ENCODE results near the gene FKBP7. TPM values are rescaled to one million over a fixed set of nuclear protein-coding genes. Genes with fewer than 3 reads are reported as not detected.

Gene FKBP7
- total and polyA plus RNA-seq, 12 donors = 5.3 to 18.0 (median 8.6) TPM

DNA sequence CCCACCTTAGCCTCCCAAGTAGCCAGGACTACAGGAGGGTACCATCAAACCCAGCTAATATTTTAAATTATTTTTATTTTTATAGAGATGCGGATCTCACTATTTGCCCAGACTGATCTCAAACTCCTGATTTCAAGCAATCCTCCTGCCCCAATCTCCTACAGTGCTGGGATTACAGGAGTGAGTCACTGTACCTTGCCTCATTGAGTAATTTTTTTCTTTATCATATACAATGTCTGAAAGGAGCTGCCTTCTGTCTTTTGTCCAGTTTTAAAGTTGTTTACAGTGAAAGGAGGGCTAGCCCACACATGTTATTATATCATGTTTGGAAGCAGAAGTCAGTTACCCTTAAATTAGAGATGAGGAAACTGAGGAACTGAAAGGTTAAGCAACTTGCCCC lies 60.0 kb downstream of the FKBP7 start:
- 93 to 100% (median 98%) methylated on average over 1 of the region's 1 CpG for WGBS, 4 donors
- Histone ChIP-seq H3K9me3 (replicated peaks in 1 of 3) (no peaks in the 10 kb centered on the region), H3K27ac (no peak overlapping the region), H3K27me3 (no peaks in the 10 kb centered on the region), H3K4me3 (no peak overlapping the region), H3K36me3 (replicated peaks in 1 of 2) (no peaks in the 10 kb centered on the region), H3K4me1 (replicated peaks in 1 of 2) (peaks cover 0 to 15% of the 10 kb centered on the region in 2 donors)
- TF ChIP-seq POLR2A (IDR thresholded peaks at IDR 0.05) = no peak
- TF ChIP-seq, protein P1, sequence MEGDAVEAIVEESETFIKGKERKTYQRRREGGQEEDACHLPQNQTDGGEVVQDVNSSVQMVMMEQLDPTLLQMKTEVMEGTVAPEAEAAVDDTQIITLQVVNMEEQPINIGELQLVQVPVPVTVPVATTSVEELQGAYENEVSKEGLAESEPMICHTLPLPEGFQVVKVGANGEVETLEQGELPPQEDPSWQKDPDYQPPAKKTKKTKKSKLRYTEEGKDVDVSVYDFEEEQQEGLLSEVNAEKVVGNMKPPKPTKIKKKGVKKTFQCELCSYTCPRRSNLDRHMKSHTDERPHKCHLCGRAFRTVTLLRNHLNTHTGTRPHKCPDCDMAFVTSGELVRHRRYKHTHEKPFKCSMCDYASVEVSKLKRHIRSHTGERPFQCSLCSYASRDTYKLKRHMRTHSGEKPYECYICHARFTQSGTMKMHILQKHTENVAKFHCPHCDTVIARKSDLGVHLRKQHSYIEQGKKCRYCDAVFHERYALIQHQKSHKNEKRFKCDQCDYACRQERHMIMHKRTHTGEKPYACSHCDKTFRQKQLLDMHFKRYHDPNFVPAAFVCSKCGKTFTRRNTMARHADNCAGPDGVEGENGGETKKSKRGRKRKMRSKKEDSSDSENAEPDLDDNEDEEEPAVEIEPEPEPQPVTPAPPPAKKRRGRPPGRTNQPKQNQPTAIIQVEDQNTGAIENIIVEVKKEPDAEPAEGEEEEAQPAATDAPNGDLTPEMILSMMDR (IDR thresholded peaks at IDR 0.05) = no peak
- no peak for DNase-seq
- intact Hi-C loops (cut with DNase I) = loop anchor here in 1 of 2 donors (10.0 kb wide), 1 partner anchor 294 kb away; no protein-coding TSS in a partner anchor

DNA sequence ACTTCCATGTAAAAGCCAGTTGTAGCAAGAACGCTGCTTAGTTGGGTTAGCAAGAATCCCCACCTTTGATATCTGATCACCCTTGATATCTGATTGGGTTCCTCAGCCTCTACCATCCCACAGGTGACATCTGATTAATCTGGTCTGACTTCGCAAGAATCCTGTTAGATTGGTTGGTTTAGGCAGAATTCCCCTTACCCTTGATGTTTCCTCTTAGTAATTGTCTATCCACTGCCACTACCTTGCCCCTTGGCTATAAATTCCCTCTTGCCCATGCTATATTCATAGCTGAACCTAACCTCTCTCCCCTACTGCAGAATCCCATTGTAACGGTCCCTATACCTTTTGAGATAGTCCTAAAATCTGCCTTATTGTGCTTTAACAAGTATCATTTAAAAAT lies 60.5 kb downstream of the FKBP7 start:
- Histone ChIP-seq H3K27ac (no peak overlapping the region), H3K36me3 (replicated peaks in 1 of 2) (no peaks in the 10 kb centered on the region), H3K4me1 (replicated peaks in 1 of 2) (peaks cover 0 to 18% of the 10 kb centered on the region in 2 donors), H3K9me3 (replicated peaks in 1 of 3) (no peaks in the 10 kb centered on the region), H3K4me3 (no peak overlapping the region), H3K27me3 (no peaks in the 10 kb centered on the region)
- 88 to 100% (median 96%) methylated on average over 3 of the region's 3 CpGs for WGBS, 4 donors
- no peak for DNase-seq
- intact Hi-C loops (cut with DNase I) = loop anchor here in 1 of 2 donors (10.0 kb wide), 1 partner anchor 293 kb away; no protein-coding TSS in a partner anchor
- TF ChIP-seq, protein P1 (IDR thresholded peaks at IDR 0.05) = no peak
- no peak for TF ChIP-seq POLR2A (IDR thresholded peaks at IDR 0.05)

DNA sequence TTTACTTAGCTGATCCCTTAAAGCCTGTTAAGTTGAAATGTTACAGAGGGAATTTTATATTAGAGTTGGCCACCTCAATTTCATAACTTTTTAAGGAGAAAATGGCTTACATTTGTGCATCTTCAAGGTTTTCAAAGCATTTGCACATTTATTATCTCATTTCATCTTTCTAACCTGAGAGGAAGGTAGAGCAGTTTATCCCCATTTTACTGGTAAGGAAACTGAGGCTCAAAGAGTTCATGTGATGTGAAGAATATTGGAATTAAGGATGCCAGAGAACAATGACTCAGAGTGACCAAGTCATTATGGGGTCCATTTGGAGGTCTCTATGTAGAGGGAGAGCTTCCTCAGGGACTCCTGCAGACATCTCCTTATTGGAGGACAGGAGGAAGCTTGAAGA lies 62.4 kb downstream of the FKBP7 start:
- Histone ChIP-seq H3K36me3 (replicated peaks in 1 of 2) (no peaks in the 10 kb centered on the region), H3K4me1 (replicated peaks in 1 of 2) (peaks cover 0 to 20% of the 10 kb centered on the region in 2 donors), H3K4me3 (no peak overlapping the region), H3K9me3 (replicated peaks in 1 of 3) (no peaks in the 10 kb centered on the region), H3K27me3 (no peaks in the 10 kb centered on the region), H3K27ac (no peak overlapping the region)
- intact Hi-C loops (cut with DNase I) = loop anchor here in 1 of 2 donors (10.0 kb wide), 1 partner anchor 291 kb away; no protein-coding TSS in a partner anchor
- no peak for TF ChIP-seq POLR2A (IDR thresholded peaks at IDR 0.05)
- TF ChIP-seq, protein P1 (IDR thresholded peaks at IDR 0.05) = no peak
- DNase-seq = no peak

DNA sequence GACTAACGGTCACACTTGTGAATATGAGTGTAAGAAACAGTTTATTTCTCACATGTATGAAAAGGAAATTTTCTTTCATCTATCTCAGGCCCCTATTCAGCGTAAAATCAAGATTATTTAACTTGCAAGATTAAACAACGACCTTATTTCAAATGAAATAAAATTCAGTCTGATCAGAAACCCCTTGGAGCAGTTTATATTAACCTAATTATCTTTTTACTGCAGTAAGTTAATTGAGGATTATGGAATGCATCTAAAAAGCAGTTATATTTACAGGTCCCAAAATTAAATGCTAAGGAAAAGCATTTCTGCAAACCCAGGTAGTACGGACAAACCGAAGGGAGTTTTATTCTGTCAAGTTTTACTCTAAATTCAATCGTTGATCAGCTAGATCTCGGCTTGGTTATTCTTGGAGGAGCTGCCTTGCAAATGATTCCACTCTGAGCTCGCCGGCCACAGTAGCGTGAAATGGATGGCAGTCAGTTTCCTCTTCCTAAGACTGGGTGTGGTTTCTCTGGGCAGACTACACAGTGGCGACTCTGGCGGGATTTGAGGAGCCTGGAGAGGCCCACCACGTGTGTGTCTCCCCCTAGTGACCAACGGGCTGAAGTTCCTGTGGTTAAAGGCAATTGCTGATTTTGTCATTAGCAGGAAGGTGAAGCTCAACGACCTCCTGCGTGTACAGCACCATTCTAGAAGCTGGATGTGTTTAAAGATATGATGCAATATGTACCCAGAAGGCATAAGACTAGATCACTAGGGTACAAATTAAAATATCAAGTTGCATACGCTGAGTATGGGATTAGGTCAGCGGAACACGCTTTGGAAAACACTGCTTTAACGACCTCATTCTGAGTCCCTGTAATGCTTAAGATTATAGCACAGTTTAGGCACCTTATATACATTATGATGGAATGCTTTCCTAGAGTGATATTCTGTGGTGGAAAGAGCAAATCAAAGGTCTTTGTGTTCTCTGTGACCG lies 63.8 kb downstream of the FKBP7 start:
- Histone ChIP-seq H3K36me3 (replicated peaks in 1 of 2) (no peaks in the 10 kb centered on the region), H3K27ac (peak overlapping the region; percentile 63 to 93 (median 89))
- DNase-seq = peak; percentile 87 to 96 (median 93)

More for the DNA sequence above, 63.8 kb downstream of the FKBP7 start:
- Histone ChIP-seq H3K27me3 (no peaks in the 10 kb centered on the region), H3K4me3 (peak overlapping the region in 3 of 4 donors; percentile 69 to 83 (median 70)), H3K9me3 (replicated peaks in 1 of 3) (no peaks in the 10 kb centered on the region), H3K4me1 (replicated peaks in 1 of 2) (peaks cover 0 to 15% of the 10 kb centered on the region in 2 donors)
- TF ChIP-seq, protein P1 (IDR thresholded peaks at IDR 0.05) = peak; percentile 75 to 91 (median 89)
- peak in 1 of 2 donors; percentile 68 for TF ChIP-seq POLR2A (IDR thresholded peaks at IDR 0.05)
- intact Hi-C loops (cut with DNase I) = loop anchor here in 1 of 2 donors (5.0 to 10.0 kb wide), 2 partner anchors 107 to 290 kb away; no protein-coding TSS in a partner anchor
- WGBS, 4 donors = 17 to 24% (median 21%) methylated on average over 17 to 21 of the region's 21 CpGs
